GM23248 (cell line): ENCODE results near the gene PANX1.

Experiments
- EZH2 ChIP-seq: fragments of 200-600 bp; sonication (generic); IDR thresholded peaks from 2 replicates; pipeline ENCODE4 v1.6.1; 2018; ENCODE audit warnings: antibody characterized with exemption, mild to moderate bottlenecking; ENCODE audit not compliant: insufficient read depth, poor library complexity, severe bottlenecking
- EZH2phosphoT487 ChIP-seq: fragments of 200-600 bp; sonication (generic); IDR thresholded peaks from 2 replicates; pipeline ENCODE4 v1.6.1; 2018; ENCODE audit warnings: antibody characterized with exemption, moderate library complexity, mild to moderate bottlenecking, low read depth; ENCODE audit not compliant: insufficient read depth

- TF ChIP-seq EZH2 (no peak), EZH2phosphoT487 (no peak)
Measured at GRCh38 chr11:94117197-94117574, 11.5 kb upstream of the PANX1 start.
